Inferior parietal cortex (tissue), 1 donor: ENCODE data around the gene PDCD11.
A peak's percentile ranks its signal among the peaks of the same experiment; 100 is the strongest.

Experiments
- DNase-seq: peaks from one replicate; pipeline ENCODE4 v3.0.0-alpha.2; 2016; ENCODE audit errors: extremely low spot score

The PDCD11 gene

GRCh38 chr10:103449208-103450144, 53.0 kb downstream of the PDCD11 start:
- DNase-seq: no peak

GRCh38 chr10:103450201-103450695, 53.8 kb downstream of the PDCD11 start:
- no peak for DNase-seq

DNA sequence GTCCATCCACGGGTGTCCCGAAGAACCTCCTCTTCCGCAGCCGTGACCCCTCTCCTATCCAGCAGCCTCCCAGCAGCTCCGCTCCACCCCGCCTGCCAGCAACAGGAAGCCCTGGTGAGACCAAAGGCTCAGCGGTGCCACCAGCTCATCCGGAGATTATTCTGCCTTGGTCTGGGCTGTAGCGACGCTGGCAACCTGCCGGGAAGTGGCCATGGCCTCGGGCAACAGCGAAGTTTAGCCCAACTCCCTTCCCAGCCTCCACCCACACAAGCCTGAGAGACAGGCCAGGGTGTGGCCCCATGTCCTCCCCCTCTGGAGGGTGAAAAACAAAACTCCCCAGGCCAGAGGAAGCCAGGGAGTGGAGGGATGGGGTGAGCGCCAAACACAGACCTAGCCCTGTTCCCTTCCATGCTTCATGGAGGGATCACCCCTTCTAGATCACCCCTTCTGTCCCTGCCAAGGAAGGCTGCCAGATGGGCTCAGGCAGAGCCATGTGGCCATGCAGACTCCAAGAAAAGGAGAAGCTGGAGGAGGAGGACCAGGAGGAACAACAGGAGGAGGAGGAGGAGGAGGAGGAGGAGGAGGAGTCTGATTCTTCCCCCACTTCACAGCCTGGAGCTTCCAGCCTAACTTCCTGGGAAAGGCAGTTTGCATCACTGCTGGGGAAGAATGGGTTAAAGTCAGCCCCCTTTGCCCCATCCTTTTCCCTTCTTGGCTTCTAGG, 54.8 kb downstream of the PDCD11 start:
- no peak for DNase-seq

DNA sequence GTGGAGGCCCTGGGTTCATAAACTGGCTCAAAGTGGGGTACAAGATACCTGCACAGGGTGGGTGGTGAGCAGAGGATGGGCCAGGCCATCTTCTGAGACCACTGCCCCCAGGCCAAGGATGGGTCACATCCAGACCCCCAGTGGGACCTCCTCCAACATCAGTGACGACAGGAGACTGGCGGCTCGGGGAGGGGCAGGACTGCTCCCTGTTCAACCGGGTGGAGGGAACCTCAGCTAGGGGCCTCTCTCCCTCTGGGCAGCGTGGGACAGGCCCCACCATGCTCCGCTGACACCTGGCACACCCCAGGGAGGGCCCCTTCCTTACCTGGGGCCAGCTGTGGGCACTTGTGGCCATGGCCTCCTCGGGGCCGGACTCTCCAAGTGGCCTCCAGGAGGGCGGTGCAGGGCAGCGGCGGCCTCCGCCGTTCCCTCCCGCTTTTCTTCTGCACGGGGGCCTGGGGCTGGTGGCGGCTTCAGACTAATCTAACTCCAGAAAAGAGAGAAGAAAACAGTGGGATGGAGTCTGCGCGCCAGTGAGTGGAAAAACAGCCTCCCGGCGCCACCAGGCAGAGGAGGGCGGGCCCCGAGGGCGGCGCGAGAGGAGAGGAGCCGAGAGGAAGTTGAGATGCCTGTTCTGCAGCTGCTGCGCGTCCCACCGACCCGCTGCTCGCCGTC, 55.5 kb downstream of the PDCD11 start, which contains the start of gene CALHM2:
Gene CALHM2 (minus strand): TSS at position 540 of the 675 bp plus-strand sequence. CDS start 2,429 bp downstream, outside the sequence.
- DNase-seq: peak; percentile 28

GRCh38 chr10:103452506-103453230, 56.2 kb downstream of the PDCD11 start:
- no peak for DNase-seq

GRCh38 chr10:103454026-103454425, 57.6 kb downstream of the PDCD11 start:
- no peak for DNase-seq

GRCh38 chr10:103455235-103455634, 58.8 kb downstream of the PDCD11 start:
- DNase-seq: no peak

DNA sequence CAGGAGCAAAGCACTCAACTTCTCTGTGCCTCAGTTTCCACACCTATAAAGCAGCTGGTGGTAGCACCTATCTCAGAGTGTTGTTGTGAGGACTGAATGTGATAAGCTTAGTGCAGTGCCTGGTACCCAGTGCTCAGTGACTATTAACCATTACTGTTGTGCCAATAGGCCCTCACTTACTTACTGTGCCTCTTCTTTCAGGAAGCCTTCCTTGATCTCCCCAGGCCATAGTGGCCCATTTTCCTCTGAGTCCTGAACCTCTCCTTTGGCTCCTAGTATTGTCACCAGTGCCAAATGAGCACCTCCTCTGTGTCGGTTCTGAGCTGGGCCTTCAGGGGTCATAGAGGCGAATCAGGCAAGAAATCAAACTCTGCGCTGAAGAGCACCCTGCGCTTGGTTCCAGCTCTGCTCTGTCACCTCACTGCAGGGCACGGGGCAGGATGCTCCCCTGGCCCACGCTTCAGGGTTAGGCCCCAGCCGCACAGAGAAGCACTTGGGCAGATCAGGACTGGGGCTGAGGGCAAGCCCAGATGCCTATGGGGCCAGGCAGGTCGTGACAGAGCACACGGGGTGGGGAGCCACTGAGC, 59.7 kb downstream of the PDCD11 start:
- no peak for DNase-seq

DNA sequence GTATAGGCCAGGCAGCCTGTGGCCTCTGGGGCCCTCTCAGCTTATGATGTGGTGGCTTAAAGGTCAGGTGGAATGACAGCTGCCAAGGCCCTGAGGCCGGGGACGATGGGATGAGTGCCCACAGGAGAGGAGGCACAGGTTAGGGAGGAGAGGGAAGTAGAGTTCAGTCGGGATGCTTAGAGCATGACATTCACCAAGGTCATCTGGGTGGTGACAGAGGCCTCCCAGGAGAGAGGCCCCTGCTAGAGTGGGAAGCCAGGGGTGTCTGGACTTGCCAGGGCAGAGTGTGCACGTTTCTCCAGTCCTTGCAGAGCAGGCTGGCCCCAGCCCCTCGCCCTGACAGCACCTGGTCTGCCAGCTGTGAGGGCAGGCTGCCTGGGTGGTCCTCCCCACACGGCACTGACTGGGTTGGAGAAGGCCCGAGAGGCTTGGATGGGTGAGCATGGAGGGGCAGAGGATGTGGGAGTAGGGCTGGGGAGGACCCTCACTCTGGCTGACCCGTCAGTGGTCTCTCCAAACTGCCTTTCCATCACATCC, 60.8 kb downstream of the PDCD11 start:
- DNase-seq: no peak

- no peak for DNase-seq
Measured at GRCh38 chr10:103457896-103458583, 61.6 kb downstream of the PDCD11 start.

GRCh38 chr10:103458720-103459119, 62.3 kb downstream of the PDCD11 start, which contains the start of gene CALHM1:
CALHM1 (minus strand) TSS chr10:103458900; CDS start chr10:103458751, 149 bp downstream.
- no peak for DNase-seq

- DNase-seq: no peak
Measured at GRCh38 chr10:103459615-103460014, 63.2 kb downstream of the PDCD11 start.

GRCh38 chr10:103463499-103463898, 67.1 kb downstream of the PDCD11 start:
- no peak for DNase-seq

GRCh38 chr10:103465411-103466179, 69.2 kb downstream of the PDCD11 start:
- DNase-seq: no peak

DNA sequence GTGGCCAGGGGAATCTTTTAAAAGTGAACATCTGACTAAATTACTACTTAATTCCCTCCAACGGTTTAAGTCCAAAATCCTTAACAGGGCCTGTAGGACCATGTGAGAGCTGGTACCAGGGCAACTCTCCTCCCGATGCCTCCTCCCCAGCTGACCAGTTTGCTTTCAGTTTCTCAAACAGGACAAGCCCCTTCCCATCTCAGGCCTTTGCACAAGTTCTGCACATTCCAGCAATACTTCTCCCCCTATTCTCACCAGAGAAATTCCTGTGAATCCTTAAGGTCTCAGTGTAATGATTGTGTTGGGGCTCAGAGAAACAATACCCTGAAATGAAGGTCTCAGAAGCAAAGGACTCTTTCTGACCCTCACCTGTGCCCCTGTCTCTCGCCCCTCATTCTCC, 70.3 kb downstream of the PDCD11 start:
- DNase-seq: no peak

DNA sequence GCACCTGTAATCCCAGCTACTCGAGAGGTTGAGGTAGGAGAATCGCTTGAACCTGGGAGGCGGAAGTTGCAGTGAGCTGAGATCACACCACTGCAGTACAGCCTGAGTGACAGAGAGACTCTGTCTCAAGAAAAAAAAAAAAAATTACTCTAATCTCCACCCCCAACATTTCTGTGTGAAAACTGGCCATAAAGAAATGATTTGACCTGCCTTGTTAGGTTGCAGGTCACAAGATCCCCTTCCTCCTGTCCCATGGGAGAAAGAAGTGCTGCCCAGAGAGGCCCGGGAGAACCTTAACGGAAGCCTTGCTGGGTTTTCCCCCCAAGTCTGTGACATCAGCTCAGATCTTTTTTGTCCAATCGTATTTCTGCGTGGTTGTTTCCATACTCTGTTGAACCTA, 71.0 kb downstream of the PDCD11 start:
- no peak for DNase-seq

GRCh38 chr10:103469201-103469600, 72.8 kb downstream of the PDCD11 start:
- DNase-seq: no peak

- no peak for DNase-seq
Measured at GRCh38 chr10:103470761-103471653, 74.6 kb downstream of the PDCD11 start.
